Hypothalamus (tissue), 51 donors: ENCODE results near the gene FBLN1.

Source experiments
- DNase-seq, 51 donors: peaks; one replicate each; lab custom pipeline; 2025; lab: John Stamatoyannopoulos, UW

The FBLN1 gene

DNA sequence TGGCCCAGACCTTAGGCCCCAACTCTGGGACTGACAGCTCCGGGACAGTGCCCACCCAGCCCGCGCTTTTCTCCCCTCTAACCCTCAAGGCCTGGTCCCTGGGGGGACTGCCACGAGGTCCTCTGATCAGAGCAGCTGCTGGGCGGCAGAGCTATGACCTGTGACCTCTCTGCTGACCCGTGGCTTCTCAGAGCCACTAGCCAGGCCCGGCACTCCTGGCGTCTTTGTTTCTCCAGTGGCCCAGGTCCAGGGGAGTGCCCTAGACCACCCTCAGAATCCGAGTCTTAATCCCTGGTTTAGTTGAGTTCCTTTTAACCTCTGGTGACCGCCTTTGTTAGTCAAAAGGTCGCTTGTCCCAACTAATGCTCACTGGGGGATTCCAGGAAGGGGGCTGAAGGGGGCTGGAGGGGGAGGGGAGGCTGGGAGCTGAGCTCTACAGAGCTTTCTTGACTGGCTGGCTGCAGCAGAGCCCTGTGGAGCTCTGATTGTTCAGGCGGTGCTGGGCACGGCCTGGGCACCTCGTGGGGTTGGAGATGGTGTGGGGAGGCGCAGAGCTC is 1.2 kb downstream of the FBLN1 start:
- DNase-seq, result no peak

DNA sequence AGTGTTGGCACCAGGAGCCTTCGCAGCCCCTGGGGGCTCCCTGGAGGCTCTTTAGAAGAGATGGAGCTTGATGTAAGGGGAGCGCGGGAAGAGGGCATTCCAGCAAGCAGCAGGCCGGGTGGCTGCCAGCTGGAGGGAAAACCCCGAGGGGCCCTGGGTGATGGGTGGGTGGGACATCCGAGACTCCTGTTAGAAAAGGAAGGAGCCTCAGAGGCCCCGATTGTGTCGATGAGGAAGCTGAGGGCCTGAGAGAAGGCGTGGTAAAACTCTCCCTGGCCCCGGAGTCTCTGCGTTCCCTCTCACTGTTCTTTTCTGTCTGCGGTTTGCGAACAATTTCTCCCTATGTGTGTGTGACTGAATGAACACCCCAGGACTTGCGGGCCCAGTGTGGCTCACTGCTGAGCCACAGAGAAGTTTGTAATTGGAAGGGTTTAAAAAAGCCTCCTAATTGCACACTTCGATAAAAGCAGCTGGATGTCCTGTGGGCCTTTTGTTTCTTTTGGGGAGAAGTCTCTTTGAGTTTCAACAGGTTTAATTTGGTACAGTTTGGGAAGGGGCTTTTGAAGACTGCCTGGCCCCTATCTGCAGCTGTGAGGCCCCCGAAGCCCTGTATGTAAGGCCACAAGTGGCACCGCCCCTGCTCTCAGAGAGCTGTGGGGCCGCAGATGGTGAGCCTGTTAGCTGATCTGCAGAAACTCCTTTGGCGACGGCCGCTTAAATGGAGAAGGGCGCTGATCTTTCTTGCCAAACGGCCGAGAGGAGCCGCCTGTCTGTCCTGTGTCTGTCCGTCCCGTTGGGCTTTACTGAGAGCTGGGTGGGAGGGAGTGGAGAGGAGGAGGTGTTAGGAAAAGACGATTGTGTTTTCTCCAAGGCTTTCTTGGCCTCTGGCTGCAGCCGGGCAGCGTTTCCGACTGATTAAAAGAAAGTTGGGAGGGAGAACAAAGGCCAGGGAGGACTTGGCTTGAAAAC is 2.0 kb downstream of the FBLN1 start:
- DNase-seq, result peak in 7 of 51 donors; percentile 11 to 45 (median 18)

DNA sequence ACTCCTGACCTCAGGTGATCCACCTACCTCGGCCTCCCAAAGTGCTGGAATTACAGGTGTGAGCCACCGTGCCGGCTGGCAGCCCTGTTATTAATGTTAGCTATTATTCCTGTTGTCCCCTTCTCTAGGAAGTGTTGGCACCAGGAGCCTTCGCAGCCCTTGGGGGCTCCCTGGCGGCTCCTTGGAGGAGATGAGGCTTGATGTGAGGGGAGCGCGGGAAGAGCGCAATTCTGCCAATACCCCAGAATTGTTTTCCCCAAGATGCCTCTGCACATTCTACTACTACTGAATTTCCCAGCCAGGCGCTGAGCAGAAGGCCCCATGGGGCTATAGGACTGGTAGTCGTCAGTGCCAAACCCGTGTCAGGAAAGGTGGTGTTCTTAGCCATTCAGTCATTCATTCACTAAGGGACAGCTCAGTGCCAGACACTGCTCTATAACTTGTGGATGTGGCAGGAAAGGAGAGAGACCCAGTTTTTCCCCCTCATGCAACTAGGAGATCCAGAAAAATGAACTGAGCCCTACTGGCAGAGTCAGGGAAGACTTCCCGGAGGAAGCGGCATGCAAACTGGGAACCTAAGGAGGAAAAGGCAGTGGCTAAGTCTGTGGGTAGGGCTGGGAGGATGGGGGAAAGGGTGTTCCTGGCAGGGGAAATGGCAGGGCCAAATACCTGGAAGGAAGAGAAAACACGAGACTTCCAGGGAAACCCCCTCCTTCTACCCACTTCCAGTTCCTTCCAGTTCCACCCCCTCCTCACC is 3.5 kb downstream of the FBLN1 start:
- no peak for DNase-seq

GRCh38 chr22:45506816-45507360 is 4.2 kb downstream of the FBLN1 start:
- DNase-seq, result no peak

GRCh38 chr22:45507798-45508197 is 5.1 kb downstream of the FBLN1 start:
- no peak for DNase-seq

DNA sequence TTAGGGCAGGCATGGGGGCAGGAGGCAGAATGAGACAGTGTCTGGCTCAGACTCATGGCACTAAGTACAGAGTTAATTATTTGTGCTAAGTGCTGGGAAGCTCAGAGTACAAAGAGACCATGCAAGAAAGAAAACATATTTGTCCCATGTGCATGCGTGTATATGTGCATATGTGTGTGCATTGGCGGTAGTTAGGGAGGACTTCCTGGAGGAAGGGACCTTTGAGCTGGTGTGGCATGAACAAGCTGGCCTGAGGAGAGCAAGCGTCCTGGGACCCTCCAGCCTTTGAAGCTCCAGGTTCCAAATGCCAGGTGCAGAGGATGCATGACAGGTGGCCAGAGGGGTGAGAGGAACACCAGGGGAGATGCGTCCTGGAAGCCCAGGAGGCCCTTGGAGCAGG is 6.1 kb downstream of the FBLN1 start:
- DNase-seq, result no peak

DNA sequence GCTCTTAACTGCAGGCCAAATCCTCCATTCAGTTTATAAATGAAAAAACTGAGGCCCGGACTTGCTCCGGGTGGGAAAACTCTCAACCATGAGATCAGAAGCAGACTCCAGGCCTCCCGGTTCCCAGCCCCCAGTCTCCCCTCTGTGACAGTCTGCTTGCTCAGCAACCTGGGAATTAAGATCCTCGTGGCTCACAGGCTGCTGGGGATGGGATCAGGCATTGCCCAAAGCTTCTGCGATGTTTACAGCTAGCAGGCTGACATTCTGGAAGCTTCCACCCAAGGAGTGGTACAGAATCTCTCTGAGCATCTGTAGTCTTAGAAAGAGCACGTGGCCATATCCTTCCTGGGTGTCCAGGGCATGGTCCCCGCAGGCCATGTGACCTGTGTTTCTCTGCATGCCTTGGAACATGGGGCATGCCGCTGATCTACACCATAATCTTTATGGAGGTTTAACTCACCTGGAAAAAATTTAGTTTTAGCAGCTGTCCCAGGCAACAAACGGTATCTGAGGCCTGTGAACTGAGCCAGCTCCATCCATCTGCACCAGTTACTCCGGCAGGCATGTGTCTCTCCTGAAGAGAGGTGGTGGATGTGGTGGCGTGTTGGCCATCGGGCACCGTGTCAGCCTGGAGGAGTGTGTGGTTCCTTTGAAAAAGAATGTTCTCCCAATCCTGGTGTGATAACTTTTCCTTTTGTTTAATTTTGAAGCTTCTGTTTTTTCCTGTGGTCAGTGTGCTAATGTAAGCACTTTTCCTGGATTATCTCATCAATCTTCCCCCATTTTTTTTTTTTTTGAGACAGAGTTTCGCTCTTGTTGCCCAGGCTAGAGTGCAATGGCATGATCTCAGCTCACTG is 7.9 kb downstream of the FBLN1 start:
- no peak for DNase-seq

GRCh38 chr22:45511847-45512261 is 9.2 kb downstream of the FBLN1 start:
- DNase-seq, result no peak

GRCh38 chr22:45512363-45512762 is 9.7 kb downstream of the FBLN1 start:
- DNase-seq, result no peak

DNA sequence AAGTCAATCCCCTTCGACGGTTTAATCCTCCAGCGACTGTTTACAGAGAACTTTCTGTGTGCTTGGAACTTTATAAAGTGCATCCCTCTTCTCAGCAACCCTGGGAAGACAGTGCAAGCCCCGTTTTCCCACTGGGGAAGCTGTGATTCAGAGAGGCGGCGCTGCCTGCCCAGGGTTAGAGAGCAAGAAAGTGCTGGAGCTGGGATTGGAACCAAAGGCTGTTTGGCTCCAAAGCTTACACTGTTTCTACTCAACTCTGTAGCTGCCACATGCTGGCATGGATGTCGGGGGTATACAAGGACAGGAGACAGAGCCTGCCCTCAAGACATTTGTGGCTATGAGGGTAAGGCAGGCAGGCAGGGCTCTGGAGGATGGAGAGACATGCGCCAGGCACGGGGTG is 13.0 kb downstream of the FBLN1 start:
- peak in 5 of 51 donors; percentile 10 to 35 (median 20) for DNase-seq

GRCh38 chr22:45516163-45516562 is 13.5 kb downstream of the FBLN1 start:
- DNase-seq, result no peak

DNA sequence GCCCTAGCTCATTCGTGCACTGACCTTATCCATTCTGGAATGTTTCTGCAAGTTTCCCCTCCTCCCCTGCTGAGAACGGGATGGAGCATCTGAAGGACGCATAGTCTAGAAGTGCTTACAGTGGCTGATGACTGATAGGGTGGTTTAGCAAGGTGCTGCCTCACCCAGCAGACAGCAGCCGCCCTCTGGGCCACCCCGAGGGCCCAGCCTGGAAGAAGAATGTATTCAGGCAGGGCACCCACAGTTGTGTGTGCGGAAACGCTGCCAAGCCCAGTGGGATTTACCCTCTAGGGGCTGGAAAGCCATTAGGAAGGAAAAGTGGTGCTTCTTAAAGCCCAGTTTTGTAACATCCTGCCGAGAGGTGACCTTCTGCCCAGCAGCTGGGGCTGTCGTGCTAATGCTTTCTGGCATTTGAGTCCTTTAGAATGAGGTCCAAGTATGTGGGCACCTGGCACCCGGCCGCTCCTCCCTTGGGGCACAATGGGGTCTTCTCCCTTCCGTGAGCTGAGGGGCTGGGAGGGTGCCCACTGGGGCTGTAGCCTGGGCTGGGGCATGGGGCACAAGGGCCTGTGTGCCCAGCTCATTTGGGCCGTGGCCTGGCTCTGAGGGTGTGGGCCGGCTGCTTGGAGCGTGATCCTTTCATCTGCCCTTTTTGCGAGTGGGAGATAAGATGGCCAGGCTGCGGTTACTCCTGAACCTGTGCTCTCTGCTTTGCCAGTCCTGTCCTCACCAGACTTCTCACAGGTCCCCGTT is 14.4 kb downstream of the FBLN1 start:
- no peak for DNase-seq

GRCh38 chr22:45518136-45518535 is 15.5 kb downstream of the FBLN1 start:
- no peak for DNase-seq

DNA sequence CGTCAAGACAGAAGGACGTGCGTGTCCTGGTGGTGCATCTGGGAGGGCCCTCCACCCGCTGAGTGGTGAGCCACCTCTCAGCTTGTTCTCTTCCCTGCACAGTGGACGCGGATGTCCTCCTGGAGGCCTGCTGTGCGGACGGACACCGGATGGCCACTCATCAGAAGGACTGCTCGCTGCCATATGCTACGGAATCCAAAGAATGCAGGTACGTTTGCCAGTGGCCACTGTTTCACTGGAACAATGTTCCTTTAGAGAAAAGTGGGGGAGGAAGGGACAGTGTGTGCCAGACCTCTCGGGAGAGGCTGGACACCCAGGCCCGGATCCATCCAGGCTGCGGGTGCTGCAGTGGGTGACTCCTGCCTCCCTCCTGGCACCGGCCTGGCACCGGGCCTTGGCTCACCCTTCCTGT is 15.9 kb downstream of the FBLN1 start:
- DNase-seq, result no peak

- no peak for DNase-seq
Observed at GRCh38 chr22:45521178-45521577, 18.5 kb downstream of the FBLN1 start.

DNA sequence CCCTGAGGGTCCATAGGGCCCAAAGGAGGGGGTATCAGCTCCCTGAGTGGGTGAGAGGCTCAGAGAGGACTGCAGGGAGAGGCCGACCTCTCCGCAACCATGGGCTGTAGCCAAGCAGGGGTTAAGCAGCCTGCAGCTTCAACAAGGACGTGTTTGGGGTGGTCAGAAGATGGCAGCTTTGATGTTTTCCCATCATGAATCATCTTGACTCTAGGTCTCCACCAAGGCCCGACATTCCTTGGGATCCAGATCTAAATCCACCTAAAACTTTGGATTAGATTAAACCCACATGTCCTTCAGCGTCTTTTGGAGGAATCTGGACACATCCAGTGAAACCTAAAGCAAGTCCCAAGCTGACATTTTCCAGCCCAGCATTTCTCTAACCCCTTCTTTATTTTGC is 19.8 kb downstream of the FBLN1 start:
- DNase-seq, result no peak

DNA sequence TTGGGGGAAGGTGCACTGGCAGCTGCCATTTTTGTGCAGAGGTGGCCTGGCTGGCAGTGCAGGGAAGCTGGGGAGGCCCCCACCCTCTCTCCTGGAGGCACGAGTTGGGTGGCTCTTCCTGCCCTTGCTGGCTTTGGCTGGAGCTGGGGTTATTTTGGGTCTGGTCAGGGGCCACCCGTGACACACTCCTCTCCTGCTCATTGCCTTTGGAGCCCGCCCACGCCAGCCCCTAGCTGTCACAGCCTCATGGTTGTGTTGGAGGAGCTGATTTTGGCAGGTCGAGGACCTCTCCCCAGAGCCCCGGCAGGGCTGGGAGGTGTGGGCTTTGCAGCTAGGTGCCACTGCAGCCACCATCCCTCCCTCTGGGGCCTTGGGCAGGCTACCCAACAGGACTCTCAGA is 21.5 kb downstream of the FBLN1 start:
- no peak for DNase-seq

DNA sequence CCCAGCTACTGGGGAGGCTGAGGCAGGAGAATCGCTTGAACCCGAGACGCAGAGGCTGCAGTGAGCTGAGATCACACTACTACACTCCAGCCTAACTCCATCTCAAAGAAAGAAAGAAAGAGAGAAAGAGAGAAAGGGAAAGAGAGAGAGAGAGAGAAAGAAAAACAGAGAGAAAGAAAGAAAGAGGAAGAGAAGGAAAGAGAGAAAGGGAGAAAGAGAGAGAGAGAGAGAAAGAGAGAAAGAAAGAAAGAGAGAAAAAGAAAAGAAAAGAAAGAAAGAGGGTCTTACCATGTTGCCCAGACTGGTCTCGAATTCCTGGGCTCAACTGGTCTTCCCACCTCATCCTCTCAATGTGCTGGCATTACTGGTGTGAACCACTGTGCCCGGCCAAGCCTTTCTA is 22.3 kb downstream of the FBLN1 start:
- no peak for DNase-seq

DNA sequence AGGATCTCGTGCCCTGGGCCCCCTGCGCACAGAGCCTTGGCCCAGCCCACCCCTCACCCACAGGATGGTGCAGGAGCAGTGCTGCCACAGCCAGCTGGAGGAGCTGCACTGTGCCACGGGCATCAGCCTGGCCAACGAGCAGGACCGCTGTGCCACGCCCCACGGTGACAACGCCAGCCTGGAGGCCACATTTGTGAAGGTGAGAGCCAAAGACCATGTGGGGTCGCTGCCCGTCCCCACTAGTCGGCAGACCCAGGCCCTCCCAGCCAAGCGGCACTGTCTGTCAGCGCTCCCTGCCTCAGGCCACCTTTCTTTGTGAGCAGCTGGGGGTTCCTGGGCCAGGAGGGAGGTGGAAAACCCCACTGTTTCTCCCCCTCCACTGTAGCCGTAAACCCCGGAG is 22.8 kb downstream of the FBLN1 start:
- no peak for DNase-seq
